Astrocyte of the cerebellum (primary cell): Measurements from ENCODE around the gene SH2D3C.

Experiments used
- DNase-seq: peaks from one replicate; pipeline ENCODE4 v3.0.0-alpha.2; 2011; ENCODE audit warnings: low read depth
- H3K4me3 ChIP-seq: 2 replicates; pipeline ENCODE4 v1.5.1; 2011; ENCODE audit warnings: mild to moderate bottlenecking, low read depth, low read length, moderate library complexity
- CTCF ChIP-seq: IDR thresholded peaks from 2 replicates; pipeline ENCODE4 v1.5.1; 2012; ENCODE audit warnings: low read length, low read depth, moderate library complexity, mild to moderate bottlenecking; ENCODE audit errors: missing control alignments
- in situ Hi-C: cut with HindIII; loops from 2 replicates; pipeline ENCODE4 v1.10.0; 2017; ENCODE audit warnings: low sequenced_read_pairs

SH2D3C gene

GRCh38 chr9:127708952-127709587, 69.4 kb downstream of the SH2D3C start:
- in situ Hi-C loops = no loop called here
- H3K4me3 ChIP-seq = no peak overlapping the region
- DNase-seq = no peak
- TF ChIP-seq CTCF = no peak

DNA sequence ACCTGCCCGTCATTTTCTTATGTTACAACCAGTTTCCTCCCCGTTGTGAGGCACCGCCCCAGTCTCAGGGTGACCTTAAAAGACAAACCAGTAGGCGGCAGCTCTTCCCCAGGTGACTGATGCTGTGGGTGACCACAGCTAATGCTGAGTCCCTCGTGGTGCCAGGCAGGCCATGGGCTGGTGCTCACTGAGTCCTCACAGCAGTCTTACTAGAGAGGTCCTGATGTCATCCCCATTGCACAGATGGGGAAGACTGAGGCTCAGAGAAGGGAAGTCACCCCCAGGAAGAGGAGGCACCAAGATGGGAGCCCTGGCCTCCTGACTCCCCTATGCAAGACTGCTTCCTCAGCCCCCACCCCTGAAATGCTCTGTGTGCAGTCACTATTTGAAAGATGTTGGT, 70.7 kb downstream of the SH2D3C start:
- no peak for DNase-seq
- in situ Hi-C loops = no loop called here
- TF ChIP-seq CTCF = no peak
- H3K4me3 ChIP-seq = no peak overlapping the region

- H3K4me3 ChIP-seq = no peak within 1 kb of the TSS
- no peak for DNase-seq
- TF ChIP-seq CTCF = no peak
- in situ Hi-C loops = no loop called here
Measured at GRCh38 chr9:127706836-127707241, 71.6 kb downstream of the SH2D3C start, which contains the start of gene CFAP157. Gene CFAP157, plus strand, starts transcription at chr9:127706988. Its CDS starts 44 bp downstream, at chr9:127707032.

DNA sequence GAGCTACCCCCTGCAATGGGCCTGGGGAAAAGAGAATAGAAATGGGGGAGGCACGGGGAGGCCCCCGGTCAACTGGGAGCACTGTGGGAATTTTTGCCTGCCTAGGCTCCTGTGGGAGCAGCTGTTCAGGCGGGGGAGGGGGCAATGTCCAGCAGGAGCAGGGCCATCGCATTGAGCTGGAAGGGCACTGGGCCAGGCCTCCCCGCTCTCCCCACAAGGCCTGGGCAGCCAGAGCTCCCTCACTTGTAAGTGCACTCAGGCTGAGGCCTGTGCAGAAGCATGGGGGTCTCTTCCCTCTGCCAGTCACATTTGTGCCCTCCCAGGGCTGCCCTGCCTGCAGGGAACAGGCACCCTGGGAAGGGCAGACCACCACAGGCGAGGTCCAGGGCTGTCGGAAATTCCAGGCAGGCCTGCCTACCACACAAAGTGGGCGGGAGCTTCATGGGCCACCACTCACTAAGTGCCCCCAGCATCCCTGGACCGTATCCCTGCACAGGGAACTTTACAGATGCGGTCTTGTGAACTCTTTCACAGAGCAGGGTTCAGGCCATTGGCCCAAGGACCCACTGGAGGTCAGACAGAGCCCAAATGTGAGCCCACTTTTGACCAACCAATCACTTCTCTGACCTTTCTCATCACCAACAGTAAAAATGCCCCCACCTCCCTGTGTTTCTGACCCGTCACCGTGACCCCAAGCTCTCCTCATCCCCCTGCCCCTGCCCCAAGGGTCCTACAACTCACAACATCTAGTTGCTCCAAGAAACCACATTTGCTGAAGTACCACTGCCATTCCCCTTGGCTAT, 72.7 kb downstream of the SH2D3C start:
- H3K4me3 ChIP-seq = no peak overlapping the region
- TF ChIP-seq CTCF = no peak
- in situ Hi-C loops = no loop called here
- DNase-seq = no peak

DNA sequence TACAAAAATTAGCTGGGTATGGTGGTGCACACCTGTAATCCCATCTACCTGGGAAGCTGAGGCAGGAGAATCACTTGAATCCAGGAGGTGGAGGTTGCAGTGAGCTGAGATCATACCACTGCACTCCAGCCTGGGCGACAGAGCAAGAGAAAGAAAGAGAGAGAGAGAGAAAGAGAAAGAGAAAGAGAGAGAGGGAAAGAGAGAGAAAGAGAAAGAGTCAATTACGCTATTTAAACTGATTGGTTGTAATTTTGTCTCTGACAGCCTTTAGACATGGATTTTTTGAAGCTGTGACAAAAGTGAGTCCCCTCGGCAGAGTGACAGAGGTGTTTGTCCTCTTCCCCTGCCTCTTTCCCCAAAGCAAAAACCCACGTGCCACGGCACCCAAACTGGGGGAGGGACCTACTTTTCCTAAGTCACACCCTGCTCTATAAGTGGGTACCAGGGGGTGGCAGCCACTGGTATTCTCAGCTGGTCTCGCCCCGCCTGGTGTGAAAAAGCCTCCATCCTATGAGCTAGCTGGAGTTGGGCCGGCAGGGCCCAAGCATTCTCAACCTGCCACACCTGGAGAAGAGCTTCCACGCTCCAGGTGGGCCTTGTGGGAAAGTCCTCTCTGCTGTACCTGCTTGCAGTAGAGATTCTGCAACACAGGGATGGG, 75.0 kb downstream of the SH2D3C start:
- in situ Hi-C loops = no loop called here
- TF ChIP-seq CTCF = no peak
- no peak for DNase-seq
- no peak overlapping the region for H3K4me3 ChIP-seq

- H3K4me3 ChIP-seq = no peak overlapping the region
- no peak for TF ChIP-seq CTCF
- no peak for DNase-seq
- in situ Hi-C loops = no loop called here
Measured at GRCh38 chr9:127700594-127701255, 77.7 kb downstream of the SH2D3C start.
